GM18498 (cell line): Measurements from ENCODE around the gene PSMC5.

Experiments used
- ATAC-seq: cut with Tn5 transposase; IDR thresholded peaks from one replicate; pipeline ENCODE4 v1.9.1; 2021; ENCODE audit warnings: mild to moderate bottlenecking, moderate library complexity; ENCODE audit not compliant: unreplicated experiment

Gene PSMC5

GRCh38 chr17:63820963-63821561 lies 6.2 kb upstream of the PSMC5 start:
- no peak for ATAC-seq

DNA sequence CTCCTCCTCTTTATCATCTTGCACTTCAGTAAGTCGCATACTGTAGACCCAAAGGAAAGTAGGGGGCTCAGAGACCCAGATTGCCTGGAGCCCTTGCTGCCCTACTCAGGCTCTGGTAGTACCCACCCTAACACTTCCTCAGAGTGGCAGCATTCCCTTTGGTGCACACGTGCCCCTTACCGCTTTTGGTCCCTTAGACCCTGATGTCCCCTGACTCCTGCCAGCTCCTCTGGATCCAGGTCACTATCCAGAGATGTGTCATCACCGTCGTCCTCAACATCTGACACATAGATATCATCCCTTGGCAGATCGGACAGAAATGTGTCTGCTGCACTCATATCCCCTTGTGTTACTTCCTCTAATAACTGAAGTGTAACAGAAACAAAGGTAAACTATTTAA lies 5.4 kb upstream of the PSMC5 start:
- ATAC-seq = no peak

DNA sequence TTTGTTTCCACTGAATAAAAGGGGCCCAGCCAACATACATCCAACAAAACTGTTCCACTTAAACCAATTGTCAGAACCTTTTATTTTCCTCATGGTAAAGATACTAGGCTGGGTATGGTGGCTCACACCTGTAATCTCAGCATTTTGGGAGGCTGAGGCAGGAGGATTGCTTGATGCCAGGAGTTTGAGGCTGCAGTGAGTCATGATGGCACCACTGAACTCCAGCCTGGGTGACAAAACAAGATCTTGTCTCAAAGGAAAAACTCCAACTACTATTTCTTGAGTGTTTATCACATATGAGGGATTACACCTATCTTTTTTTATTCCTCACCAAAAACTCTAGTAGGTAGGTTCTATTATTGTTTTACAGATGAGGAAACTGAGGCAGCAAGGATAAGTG lies 4.7 kb upstream of the PSMC5 start:
- ATAC-seq = no peak

DNA sequence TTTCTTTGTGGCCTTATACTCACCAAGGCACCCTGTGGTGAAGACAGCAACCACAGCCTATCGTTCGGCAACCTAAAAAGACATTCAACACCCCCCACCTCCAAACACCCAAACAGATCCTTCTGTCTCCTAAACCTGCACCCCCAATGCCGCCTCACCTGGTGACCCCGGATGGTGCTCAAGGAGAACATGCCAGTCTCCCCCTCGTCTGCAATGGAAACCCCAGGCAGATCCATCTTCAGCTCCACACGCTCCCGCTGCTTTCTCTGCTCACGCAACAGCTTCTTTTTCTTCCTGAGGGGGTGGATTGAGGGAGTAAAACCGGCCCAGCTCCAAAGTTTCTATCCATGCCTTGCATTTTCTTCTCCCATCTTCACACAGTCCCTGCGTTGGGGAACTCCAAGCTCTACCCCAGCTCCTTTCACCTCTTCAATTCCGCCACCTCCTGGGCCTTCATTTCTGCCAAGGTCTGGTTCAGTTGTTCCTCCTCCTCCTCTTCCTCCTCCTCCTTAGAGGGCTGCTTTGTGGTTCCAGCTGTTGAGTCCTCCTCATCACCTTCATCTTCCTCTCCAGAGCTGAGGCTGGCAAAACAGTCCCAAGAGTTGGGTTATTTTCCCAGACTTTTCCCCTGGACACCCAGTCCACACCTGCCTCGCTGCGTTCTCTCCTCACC lies 3.4 kb upstream of the PSMC5 start:
- no peak for ATAC-seq

GRCh38 chr17:63824362-63824761 lies 2.9 kb upstream of the PSMC5 start:
- no peak for ATAC-seq

- ATAC-seq = peak; percentile 2
Observed at GRCh38 chr17:63826468-63827001, 696 bp upstream of the PSMC5 start.

- no peak for ATAC-seq
Observed at GRCh38 chr17:63827801-63828221, 580 bp downstream of the PSMC5 start.

- ATAC-seq = no peak
Observed at GRCh38 chr17:63828936-63829335, 1.7 kb downstream of the PSMC5 start.

DNA sequence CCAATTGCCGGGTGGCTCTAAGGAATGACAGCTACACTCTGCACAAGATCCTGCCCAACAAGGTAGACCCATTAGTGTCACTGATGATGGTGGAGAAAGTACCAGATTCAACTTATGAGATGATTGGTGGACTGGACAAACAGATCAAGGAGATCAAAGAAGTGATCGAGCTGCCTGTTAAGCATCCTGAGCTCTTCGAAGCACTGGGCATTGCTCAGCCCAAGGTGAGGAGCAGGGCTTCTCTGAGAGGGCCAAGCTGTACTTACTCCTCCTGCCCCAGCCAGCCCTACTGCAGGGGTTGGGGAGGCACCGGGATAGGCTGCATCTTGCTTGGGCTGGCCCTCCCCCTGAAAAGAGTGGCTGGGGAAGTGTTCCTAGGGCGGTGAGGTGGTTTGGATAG lies 3.0 kb downstream of the PSMC5 start:
- ATAC-seq = no peak

- no peak for ATAC-seq
Observed at GRCh38 chr17:63830904-63831491, 3.8 kb downstream of the PSMC5 start.

DNA sequence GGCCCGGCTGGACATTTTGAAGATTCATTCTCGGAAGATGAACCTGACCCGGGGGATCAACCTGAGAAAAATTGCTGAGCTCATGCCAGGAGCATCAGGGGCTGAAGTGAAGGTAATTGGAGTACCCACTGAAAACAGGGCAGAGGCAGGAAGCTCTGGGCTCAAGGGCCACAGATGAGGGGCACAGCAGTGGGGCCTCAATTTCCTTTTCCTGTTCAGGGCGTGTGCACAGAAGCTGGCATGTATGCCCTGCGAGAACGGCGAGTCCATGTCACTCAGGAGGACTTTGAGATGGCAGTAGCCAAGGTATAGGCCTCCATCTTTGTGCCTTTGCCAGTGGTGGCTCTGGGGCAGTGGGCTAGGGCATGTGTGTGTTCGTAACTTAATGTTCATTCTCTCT lies 4.3 kb downstream of the PSMC5 start:
- ATAC-seq = no peak

- no peak for ATAC-seq
Observed at GRCh38 chr17:63832014-63832413, 4.8 kb downstream of the PSMC5 start.

GRCh38 chr17:63832455-63832854 lies 5.2 kb downstream of the PSMC5 start:
- ATAC-seq = no peak

GRCh38 chr17:63833026-63833740 lies 6.0 kb downstream of the PSMC5 start:
- no peak for ATAC-seq

DNA sequence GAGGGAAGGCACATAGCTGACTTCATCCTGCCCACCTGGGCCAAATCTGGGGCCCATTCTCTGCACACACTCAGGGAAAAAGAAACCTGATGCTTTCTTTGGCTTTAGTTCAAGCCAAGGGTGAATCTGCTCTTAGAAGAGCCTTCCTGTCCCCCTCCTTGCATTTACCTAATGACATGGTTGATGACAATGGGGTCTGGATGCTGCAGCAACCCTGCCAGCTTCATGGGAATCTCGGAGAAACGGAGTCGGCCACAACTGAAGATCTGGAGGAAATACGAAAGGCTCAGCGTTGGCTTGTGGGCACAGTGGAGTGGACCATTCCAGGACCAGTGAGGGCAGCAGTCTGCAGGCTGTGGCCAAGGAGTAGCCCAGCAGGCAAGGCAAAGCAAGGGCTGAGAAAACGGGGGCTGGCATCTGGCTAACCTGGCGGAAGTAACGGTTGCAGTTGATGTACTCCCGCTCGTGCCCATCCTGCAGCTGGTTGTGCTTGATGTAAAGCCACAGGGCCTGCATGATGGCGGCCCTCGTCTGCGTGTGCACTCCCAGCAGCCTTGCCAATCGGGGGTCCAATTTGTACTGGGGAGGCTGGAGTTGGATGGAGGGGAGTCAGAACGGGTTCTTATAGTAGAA lies 6.6 kb downstream of the PSMC5 start:
- no peak for ATAC-seq

DNA sequence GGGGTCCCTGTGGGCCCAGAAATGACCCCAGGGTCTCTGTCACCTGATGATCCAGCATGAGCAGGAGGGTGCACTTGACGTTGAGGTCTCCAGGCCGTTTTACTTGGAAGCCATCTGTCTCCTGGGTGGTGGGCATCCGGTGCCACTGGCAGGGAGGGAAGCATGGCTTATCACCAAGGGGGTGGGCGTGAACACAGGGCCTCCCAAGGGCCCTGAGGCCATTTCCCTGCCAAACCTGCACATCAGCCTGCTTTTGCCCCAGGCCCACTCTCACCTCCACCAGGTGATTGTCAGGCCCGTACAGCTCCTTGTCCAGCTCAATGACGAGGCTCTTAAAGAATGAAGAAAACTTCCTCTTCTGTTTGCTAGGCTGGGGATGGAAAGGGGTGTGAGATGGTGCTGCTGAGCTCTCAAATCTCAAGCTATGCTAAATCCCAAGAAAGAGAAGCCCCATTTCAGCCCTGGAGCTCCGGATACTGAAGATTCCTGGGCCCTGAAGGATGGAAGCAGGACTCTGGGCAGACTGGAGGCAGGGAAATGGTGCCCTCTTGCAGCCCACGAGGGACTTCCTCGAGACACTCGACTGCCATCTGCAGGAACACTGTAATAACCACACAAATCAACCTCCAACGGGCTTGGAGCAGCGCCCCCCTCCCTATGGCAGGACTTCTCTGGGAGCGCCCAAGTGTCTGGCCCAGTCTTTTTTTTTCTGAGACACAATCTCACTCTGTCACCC lies 7.4 kb downstream of the PSMC5 start:
- peak; percentile 70 for ATAC-seq

GRCh38 chr17:63835167-63835720 lies 8.0 kb downstream of the PSMC5 start:
- no peak for ATAC-seq

GRCh38 chr17:63836811-63837210 lies 9.6 kb downstream of the PSMC5 start:
- ATAC-seq = no peak

- ATAC-seq = no peak
Observed at GRCh38 chr17:63837480-63837879, 10.2 kb downstream of the PSMC5 start.

- ATAC-seq = no peak
Observed at GRCh38 chr17:63837962-63838600, 10.8 kb downstream of the PSMC5 start.
